Nephron (organoid): ENCODE data around the gene IL9.
A peak's percentile ranks its signal among the peaks of the same experiment; 100 is the strongest.

ENCODE experiments used
- H3K27ac Mint-ChIP-seq, 3 experiments: 2 replicates each; pipeline ENCODE4 v1.8.0; 2020; ENCODE audit warnings: mixed read lengths in 3 of 3, mild to moderate bottlenecking in 2 of 3, moderate library complexity in 1 of 3
- H3K27me3 Mint-ChIP-seq: 2 replicates; pipeline ENCODE4 v1.8.0; 2021; ENCODE audit warnings: low read depth, mild to moderate bottlenecking, moderate library complexity, mixed read lengths
- H3K36me3 Mint-ChIP-seq: 2 replicates; pipeline ENCODE4 v1.8.0; 2020; ENCODE audit warnings: low read depth, mixed read lengths
- H3K4me1 Mint-ChIP-seq: 2 replicates; pipeline ENCODE4 v1.8.0; 2020; ENCODE audit warnings: mixed read lengths
- H3K4me3 Mint-ChIP-seq, 3 experiments: 2 replicates each; pipeline ENCODE4 v1.8.0; 2020; ENCODE audit warnings: mild to moderate bottlenecking in 3 of 3, mixed read lengths in 3 of 3, moderate library complexity in 2 of 3
- H3K9me3 Mint-ChIP-seq: 2 replicates; pipeline ENCODE4 v1.8.0; 2020; ENCODE audit warnings: mixed read lengths
- CTCF ChIP-seq, 3 experiments: fragments of 200-600 bp; sonication (generic); IDR thresholded peaks; one replicate each; pipeline ENCODE4 v1.5.0; 2021; ENCODE audit warnings: antibody characterized with exemption in 3 of 3; ENCODE audit not compliant: unreplicated experiment in 3 of 3

Gene IL9

GRCh38 chr5:135885031-135885430 is 10.6 kb downstream of the IL9 start:
- Mint-ChIP-seq H3K27ac (no peak overlapping the region), H3K36me3 (no peaks in the 10 kb centered on the region), H3K9me3 (no peaks in the 10 kb centered on the region), H3K4me3 (no peak overlapping the region), H3K4me1 (peaks cover 17% of the 10 kb centered on the region), H3K27me3 (peaks cover 50% of the 10 kb centered on the region)
- no peak for TF ChIP-seq CTCF (IDR thresholded peaks at IDR 0.05; ENCODE audit: unreplicated experiment in 3 of 3)

- no peak overlapping the region for H3K27ac Mint-ChIP-seq
- no peak overlapping the region for H3K4me3 Mint-ChIP-seq
- peaks cover 10% of the 10 kb centered on the region for H3K4me1 Mint-ChIP-seq
- H3K27me3 Mint-ChIP-seq: peaks cover 39% of the 10 kb centered on the region
- H3K9me3 Mint-ChIP-seq: no peaks in the 10 kb centered on the region
- H3K36me3 Mint-ChIP-seq: no peaks in the 10 kb centered on the region
- no peak for TF ChIP-seq CTCF (IDR thresholded peaks at IDR 0.05; ENCODE audit: unreplicated experiment in 3 of 3)
Observed at GRCh38 chr5:135883441-135883840, 12.2 kb downstream of the IL9 start.

- no peak for TF ChIP-seq CTCF (IDR thresholded peaks at IDR 0.05; ENCODE audit: unreplicated experiment in 3 of 3)
- H3K4me3 Mint-ChIP-seq: no peak overlapping the region
- H3K27me3 Mint-ChIP-seq: peaks cover 37% of the 10 kb centered on the region
- H3K4me1 Mint-ChIP-seq: peaks cover 9% of the 10 kb centered on the region
- no peaks in the 10 kb centered on the region for H3K9me3 Mint-ChIP-seq
- no peak overlapping the region for H3K27ac Mint-ChIP-seq
- H3K36me3 Mint-ChIP-seq: no peaks in the 10 kb centered on the region
Observed at GRCh38 chr5:135883026-135883425, 12.6 kb downstream of the IL9 start.

- H3K27ac Mint-ChIP-seq: peak overlapping the region in 1 of 3 experiments; percentile 74
- no peak for TF ChIP-seq CTCF (IDR thresholded peaks at IDR 0.05; ENCODE audit: unreplicated experiment in 3 of 3)
- H3K9me3 Mint-ChIP-seq: no peaks in the 10 kb centered on the region
- peaks cover 31% of the 10 kb centered on the region for H3K27me3 Mint-ChIP-seq
- no peak overlapping the region for H3K4me3 Mint-ChIP-seq
- no peaks in the 10 kb centered on the region for H3K36me3 Mint-ChIP-seq
- H3K4me1 Mint-ChIP-seq: peaks cover 8% of the 10 kb centered on the region
Observed at GRCh38 chr5:135881819-135882218, 13.8 kb downstream of the IL9 start.

GRCh38 chr5:135881244-135881643 is 14.4 kb downstream of the IL9 start:
- TF ChIP-seq CTCF (IDR thresholded peaks at IDR 0.05; ENCODE audit: unreplicated experiment in 3 of 3): no peak
- Mint-ChIP-seq H3K36me3 (no peaks in the 10 kb centered on the region), H3K4me3 (no peak overlapping the region), H3K4me1 (peaks cover 8% of the 10 kb centered on the region), H3K27me3 (peaks cover 28% of the 10 kb centered on the region), H3K27ac (peak overlapping the region in 1 of 3 experiments; percentile 40), H3K9me3 (no peaks in the 10 kb centered on the region)

- H3K4me1 Mint-ChIP-seq: peaks cover 8% of the 10 kb centered on the region
- peak overlapping the region in 2 of 3 experiments; percentile 40 to 44 for H3K27ac Mint-ChIP-seq
- H3K36me3 Mint-ChIP-seq: no peaks in the 10 kb centered on the region
- peaks cover 28% of the 10 kb centered on the region for H3K27me3 Mint-ChIP-seq
- no peak overlapping the region for H3K4me3 Mint-ChIP-seq
- no peaks in the 10 kb centered on the region for H3K9me3 Mint-ChIP-seq
- TF ChIP-seq CTCF (IDR thresholded peaks at IDR 0.05; ENCODE audit: unreplicated experiment in 3 of 3): no peak
Observed at GRCh38 chr5:135880801-135881200, 14.8 kb downstream of the IL9 start.
